UCSD-AML1 (cell line): Measurements from ENCODE around the gene FBXO46.
A peak's percentile ranks its signal among the peaks of the same experiment; 100 is the strongest.
"Not testable (repeated sequence)": the region's sequence is repeated elsewhere in the genome, so short reads cannot be mapped to it uniquely, and the experiment has no call there.

Source experiments
- DNase-seq: peaks from one replicate; lab custom pipeline; 2025; ENCODE audit not compliant: unreplicated experiment; lab: John Stamatoyannopoulos, UW

Gene FBXO46

DNA sequence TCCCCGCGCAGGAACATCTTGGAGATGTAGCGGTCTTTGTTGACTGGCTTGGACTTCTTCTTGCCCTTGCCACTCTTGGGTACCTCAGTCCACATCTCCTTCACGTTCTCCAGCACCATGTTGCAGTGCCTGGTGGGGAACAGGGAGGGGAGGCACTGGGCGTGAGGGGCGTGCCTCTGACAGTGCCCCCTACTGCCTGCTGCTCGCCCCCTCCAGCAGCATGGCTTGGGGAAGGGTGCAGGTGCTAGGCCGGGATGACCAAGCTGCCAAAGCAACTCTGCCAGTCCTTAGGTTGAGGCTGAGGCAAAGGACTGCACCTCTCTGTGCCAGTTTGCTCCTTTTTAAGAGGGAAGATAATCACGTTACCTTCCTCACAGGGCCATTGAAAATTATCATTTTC is 43.1 kb downstream of the FBXO46 start:
- DNase-seq = no peak

DNA sequence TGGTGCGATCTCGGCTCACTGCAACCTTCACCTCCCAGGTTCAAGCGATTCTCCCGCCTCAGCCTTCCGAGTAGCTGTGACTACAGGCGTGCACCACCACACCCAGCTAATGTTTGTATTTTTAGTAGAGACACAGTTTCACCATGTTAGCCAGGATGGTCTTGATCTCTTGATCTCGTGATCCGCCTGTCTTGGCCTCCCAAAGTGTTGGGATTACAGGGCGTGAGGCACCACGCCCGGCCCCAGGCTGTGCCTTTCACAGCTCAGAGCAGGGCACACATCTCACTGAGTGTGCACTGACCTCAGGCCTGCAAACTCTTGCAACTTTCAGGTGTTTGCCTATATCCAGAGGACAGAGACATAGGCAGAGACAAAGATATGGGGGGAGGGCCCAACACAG is 45.7 kb downstream of the FBXO46 start:
- not testable (repeated sequence) for DNase-seq

DNA sequence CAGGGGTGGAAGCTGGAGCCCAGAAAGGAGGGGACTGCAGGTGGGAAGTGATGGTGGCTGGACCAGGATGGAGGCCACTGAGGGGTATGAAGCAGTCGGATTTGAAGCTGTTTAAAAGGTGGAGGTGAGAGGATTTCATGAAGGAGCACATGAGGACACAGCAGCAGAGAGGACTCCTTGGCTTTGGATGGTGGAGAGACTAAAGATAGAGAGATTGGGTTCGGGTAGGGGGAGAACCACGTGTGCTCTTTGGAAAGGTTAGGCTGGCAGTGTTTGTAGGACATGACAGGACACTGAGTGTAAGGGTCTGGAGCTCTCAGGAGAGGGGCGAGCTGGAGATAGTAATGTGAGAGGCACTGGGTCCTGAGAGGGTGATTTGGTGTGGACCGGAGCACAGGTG is 47.8 kb downstream of the FBXO46 start:
- DNase-seq = no peak

DNA sequence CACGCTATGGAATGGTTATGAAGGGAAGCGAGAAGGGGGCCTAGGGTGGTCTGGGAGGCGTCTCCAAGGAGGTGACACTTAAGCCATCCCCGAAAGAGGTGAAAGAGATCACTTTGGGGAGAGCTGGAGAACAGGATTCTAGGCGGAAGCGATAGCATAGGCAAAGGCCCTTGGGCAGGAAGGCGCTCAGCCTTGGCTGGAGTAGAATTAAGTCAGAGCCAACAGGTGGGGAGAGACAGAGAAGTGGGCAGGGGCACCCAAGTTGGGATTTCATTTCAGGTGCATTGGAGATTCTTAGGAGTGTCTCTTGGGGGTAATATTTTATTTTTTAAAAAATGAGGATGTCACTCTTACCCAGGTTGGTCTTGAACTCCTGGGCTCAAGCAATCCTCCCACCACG is 48.6 kb downstream of the FBXO46 start:
- DNase-seq = no peak

DNA sequence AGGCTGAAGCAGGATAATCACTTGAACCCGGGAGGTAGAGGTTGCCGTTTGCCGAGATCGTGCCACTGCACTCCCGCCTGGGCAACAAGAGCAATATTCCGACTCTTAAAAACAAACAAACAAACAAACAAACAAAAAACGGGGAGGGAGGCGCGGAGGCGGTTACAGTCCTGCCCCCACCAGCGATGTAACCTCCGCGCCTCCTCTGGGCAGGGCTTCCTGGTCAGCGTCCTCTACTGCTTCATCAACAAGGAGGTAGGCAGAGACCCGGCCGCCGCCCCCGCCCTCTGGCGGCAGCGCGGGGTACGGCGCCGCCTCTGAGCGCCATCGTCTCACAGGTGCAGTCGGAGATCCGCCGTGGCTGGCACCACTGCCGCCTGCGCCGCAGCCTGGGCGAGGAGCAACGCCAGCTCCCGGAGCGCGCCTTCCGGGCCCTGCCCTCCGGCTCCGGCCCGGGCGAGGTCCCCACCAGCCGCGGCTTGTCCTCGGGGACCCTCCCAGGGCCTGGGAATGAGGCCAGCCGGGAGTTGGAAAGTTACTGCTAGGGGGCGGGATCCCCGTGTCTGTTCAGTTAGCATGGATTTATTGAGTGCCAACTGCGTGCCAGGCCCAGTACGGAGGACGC is 49.2 kb downstream of the FBXO46 start:
- peak; percentile 85 for DNase-seq

DNA sequence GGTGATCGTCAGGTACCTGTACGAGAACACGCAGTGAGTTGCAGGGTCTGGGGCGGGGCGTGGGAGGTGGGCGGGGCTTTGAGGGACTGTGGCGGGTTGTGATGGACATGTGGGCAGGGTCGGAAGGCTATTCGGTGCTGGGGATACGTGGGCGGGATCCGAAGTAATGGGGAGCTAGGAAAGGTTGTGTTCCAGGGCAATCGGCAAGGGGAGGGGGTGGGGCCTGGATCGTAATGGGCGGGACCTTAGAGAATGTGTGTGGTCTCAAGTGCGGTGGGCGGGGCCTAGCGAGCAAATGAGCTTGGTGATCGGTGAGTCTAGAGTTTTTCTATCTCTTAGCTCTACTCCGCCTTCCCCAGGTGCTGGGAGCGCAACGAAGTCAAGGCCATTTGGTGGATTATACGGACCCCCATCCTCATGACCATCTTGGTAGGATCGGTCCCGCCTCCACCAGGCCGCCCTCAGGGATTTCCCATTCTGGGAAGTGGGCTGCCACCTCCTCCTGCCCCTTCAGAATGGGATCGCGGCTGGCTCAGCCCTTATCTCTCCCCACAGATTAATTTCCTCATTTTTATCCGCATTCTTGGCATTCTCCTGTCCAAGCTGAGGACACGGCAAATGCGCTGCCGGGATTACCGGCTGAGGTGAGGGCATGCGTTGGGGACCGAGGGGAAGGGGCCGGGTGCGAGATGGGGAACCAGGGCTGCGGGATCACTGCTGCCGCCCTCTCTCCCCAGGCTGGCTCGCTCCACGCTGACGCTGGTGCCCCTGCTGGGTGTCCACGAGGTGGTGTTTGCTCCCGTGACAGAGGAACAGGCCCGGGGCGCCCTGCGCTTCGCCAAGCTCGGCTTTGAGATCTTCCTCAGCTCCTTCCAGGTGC is 53.1 kb downstream of the FBXO46 start:
- DNase-seq = peak; percentile 47

DNA sequence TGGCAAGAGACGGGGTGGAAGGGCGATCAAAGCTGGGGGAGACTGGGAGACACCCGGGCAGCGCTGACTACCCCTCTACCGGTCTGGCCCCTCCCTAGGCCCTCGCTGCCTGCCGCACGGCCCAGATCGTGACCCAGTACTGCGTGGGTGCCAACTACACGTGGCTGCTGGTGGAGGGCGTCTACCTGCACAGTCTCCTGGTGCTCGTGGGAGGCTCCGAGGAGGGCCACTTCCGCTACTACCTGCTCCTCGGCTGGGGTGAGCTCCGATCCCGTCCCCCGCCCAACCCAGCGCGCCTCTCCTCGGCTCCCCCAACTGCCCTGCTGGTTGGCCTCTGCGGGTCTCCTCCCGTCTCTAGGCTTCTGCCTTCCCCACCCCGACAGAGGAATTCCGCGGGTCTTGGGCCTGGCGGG is 53.8 kb downstream of the FBXO46 start:
- DNase-seq = no peak

DNA sequence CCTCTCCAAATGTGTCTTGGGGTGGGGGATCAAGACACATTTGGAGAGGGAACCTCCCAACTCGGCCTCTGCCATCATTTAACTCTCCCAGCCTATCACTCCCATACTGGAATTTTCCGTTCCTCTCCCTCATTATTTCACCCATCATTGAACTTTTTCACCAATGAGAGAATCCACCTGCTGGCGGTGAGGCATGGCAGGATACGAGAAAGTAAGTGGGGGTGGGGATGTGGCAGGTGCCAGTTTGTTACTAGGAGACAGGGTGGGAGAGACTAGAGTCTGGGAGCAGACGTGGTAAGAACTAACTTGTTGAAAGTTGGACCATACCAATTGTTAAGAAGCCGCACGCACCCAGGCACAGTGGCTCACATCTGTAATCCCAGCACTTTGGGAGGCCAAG is 55.8 kb downstream of the FBXO46 start:
- no peak for DNase-seq

DNA sequence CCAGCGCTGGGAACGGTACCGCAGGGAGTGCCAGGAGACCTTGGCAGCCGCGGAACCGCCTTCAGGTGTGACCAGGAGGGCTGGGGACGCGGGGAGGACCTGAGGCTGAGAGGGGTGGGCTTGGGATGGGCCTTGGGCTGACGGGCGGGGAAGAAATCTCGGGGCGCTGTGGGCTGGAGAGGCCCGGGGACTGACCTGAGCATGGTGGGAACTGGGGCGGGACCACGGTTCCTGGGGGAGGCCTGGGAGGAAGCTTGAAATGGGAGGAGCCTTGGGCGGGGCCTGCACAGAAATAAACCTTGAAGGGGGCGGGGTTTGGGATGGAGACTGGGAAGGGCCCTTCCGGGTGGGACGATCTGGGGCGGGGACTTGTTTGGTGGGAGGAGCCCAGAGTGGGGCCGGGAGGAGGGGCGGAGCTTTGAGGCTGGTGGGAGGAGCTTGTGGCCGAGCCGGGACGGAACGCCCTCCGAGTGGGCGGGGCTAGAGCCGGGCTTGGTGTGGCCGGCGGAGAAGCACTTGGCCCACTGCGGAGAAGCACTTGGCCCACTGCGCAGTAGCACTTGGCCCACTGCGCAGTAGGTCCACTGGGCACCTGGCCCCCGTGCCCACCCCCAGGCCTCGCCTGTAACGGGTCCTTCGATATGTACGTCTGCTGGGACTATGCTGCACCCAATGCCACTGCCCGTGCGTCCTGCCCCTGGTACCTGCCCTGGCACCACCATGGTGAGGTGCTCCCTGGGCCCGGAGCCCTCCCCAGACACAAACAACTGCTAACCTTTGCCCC is 59.8 kb downstream of the FBXO46 start:
- peak; percentile 31 for DNase-seq

DNA sequence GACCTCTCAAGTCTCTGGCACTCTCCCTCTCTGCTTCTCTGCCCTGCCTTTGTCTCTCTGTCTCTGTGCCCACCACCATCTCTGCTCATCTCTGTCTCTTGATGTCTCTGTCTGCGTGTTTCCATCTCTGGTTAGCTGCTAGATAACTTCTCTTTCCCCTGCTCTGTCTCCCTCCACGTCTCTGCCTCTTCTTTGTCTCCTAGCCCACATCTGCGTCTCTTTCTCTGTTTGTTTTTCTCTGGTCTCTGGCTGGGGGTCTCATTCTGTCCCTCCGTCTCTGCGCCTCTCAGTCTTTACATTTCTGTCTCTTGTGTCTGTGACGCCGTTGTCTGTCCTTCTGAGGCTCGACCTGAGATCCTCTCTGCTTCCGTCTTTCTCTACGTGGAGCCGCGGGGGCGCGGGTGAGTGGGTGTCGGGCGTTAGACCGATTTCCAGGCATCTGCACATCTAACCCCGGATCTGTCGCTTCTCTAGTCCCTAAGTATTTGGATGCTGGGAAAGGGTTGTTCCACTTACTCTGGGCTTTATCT is 62.3 kb downstream of the FBXO46 start:
- no peak for DNase-seq

DNA sequence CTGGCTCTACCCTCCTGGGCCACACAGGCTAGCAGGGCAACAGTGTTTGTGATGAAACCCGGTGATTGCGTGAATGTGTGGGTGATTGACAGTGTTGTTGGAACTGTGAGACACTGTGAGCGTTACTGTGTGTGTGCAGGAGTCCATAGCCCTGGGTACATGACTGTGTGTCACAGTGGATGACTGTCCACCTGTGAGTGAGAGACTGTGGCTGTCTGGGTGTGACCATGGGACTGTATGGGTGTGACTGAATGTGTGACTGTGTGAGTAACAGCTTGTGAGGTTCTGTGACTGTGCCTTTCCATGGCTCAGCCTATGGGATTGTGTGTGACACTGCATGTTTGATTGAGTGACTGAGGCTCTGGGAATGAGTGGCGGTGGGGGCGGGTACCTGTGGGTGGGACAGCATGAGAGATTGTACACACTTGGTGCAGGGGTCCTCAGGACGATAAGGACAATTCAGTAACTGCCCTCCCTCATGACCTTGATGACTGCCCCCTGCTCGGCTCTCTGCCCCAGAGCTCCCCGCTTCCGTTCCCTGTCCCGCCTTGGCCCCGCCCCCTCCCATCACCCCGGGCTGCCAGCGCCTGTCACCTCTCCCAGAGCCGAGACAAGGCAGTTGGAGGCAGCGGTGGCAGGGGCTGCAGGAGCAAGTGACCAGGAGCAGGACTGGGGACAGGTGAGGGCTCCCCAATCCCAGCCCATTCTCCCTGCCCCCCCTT is 62.9 kb downstream of the FBXO46 start, which contains the start of gene GIPR:
Gene GIPR, plus strand, starts transcription at position 602 of the 722 bp plus-strand sequence. CDS start 1,300 bp downstream, outside the sequence.
- peak; percentile 27 for DNase-seq

DNA sequence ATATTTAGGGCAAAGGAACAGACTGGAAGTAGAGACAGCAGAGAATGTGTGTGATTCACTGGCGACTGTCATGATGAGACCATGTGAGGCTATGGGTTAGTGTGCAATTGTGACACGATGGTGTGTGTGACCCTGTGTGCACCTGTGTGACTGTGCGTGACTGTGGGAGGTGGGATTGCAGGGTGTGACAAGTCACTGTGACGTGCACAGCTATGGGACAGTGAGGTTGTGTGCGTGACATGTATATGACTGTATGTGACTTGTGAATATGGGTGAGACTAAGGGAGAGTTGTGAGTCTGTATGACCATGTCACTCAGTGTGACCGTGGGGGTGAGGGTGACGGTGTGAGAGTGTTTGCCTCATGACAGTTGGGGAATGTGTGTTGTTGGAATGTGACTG is 66.1 kb downstream of the FBXO46 start:
- no peak for DNase-seq

DNA sequence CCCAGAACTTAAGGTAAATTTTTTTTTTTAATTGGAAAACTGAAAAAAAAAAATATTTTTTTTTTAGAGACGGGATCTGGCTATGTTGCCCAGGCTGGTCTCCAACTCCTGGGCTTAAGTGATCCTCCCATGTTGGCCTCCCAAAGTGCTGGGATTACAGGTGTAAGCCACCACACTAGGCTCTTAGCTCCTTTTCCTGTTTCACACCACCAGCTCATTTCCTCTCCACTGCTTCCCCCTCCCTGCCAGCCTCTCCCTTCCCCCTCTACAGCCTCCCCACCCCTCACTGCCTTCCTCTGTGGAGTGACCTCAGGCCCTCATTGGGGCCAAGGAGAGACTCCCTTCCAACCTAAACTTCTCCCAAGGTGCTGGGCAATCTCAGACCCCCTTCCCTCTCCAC is 66.9 kb downstream of the FBXO46 start:
- DNase-seq = peak; percentile 28

DNA sequence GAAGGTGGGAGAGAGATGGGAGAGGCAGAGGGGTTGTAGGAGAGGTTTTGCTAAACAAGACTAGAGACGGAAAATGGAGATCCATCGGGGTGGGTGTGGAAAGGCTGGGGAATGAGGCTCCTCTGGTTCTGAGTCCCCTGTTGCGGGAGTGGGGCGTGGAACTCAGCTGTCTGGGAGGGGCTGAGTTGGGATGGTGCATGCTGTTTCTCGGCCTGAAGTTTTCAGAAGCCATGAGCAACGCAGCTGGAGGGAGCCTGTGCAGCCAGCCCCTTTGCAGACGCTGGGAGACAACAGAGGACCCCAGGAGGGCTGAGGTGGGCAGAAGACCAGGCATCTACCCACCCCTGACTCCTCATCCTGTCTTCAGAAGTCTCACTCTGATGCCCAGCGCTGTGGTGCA is 70.1 kb downstream of the FBXO46 start:
- DNase-seq = no peak
